22Rv1 (cell line): ENCODE results near the gene ANXA6.

Source experiments
- H3K27ac ChIP-seq: fragments of 450-650 bp; 2 replicates; pipeline ENCODE4 v1.5.1; 2017
- CTCF ChIP-seq: fragments of 450-650 bp; IDR thresholded peaks from 2 replicates; pipeline ENCODE4 v1.5.1; 2017; ENCODE audit warnings: mild to moderate bottlenecking
- ZFX ChIP-seq: fragments of 450-650 bp; IDR thresholded peaks from 2 replicates; pipeline ENCODE4 v1.6.1; 2017; ENCODE audit warnings: antibody characterized with exemption, borderline replicate concordance

Gene ANXA6

DNA sequence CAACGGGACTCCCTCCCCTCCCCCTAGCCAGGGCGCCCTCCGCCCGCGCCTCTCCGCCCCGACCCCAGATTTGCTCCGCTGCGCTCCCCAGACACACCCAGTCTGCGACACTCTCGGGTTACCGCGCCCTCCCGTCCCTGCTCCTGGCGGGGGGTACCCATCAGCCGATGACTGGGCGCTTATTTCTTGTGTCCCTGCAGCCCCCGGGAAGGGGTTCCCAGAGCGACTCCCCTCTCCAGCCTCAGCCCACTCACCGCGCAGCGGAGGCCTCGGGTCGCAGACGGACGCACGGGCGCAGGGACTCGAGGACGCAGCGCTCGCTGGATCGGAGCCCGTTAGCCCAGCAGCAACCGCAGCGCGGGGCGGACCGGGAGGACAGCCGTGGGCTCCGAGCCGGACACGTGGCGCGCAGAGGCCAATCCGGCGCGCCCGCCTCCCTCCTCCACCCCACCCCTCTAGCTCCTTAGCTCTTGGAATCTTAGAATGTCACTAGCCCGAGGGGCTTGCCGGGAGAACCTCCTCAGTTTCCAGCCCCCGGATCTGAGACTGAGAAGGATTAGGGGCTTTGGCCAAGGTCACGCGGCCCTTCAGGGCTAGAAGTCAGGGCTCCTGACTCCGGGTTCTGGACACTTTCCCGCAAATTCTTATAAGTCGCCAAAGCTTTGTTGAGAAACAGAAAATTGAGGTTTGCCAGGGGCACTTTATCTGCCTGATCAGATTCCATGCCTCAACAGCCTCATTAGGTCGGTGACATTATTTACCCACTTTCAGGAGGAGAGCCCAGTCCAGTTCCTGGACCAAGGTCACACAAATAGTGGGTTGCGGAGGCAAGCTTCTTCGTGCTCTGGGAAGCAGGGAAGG lies at the start of gene ANXA6:
Gene ANXA6 (minus strand): TSS at position 354 of the 861 bp plus-strand sequence. CDS start 9,878 bp downstream, outside the sequence.
- peak within 1 kb of the TSS; percentile 23; the same call in 1 of the 2 replicates for H3K27ac ChIP-seq
- no peak for TF ChIP-seq CTCF

DNA sequence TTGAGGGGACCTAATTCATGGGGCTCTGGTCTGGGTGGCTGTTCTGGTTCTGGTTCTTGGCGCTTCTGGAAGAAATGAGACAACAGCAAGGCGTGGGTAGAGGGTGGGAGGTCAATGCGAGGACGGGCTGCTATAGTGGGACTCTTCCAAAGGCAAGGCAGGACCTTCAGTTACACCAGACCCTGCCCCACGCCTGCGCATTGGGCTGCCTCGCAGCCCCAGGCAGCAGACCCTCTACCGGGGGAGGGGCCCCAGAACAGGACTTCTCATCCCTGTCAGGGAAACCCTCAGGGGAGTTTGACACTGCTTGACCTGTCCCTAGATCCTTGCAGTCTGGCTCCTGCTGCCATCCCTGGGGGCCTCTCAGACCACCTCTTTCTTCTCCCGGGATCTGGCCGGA lies 47.8 kb upstream of the ANXA6 start:
- no peak overlapping the region for H3K27ac ChIP-seq
- no peak for TF ChIP-seq ZFX
- TF ChIP-seq CTCF, result no peak

GRCh38 chr5:151204051-151204450 lies 46.5 kb upstream of the ANXA6 start:
- no peak overlapping the region for H3K27ac ChIP-seq
- TF ChIP-seq ZFX, result no peak
- no peak for TF ChIP-seq CTCF

DNA sequence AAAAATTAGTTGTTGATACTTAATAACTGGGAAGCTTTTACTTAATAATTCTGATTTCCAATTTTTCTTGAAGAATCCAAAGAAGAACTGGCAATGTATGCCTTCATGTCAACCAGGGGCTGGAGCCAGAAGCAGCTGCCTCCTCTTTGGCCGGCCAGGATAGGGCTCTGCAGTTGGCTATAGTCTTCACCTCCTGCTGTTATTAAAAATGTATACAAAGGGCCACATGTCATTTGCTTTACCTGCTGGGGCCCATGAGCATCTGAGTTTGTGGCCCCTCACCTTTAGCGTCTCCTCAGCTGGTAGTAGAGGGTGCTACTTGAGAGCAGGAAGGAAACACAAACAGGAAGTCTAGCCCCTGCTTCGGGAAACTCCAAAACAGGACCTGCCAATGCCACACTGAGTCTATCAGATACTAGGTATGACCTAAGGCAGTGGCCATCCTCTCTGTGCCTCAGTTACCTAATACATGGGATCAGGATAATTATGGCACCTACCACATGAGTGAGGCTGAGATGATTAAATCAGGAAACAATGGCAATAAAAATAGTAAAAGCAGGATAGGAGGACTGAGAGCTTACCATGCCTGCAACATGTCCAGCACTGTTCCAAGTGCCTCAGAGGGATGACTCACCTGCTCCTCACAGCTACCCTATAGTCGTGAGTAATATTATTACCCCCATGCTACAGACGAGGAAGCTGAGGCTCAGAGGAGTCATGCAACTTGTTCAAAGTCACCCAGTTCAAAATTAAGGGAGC lies 45.0 kb upstream of the ANXA6 start:
- no peak overlapping the region for H3K27ac ChIP-seq
- TF ChIP-seq ZFX (no peak), CTCF (no peak)

- H3K27ac ChIP-seq, result no peak overlapping the region
Observed at GRCh38 chr5:151200913-151201595, 43.5 kb upstream of the ANXA6 start.

GRCh38 chr5:151199581-151200185 lies 42.1 kb upstream of the ANXA6 start:
- no peak overlapping the region for H3K27ac ChIP-seq
- TF ChIP-seq CTCF, result no peak
- TF ChIP-seq ZFX, result no peak

More at GRCh38 chr5:151200913-151201595, 43.5 kb upstream of the ANXA6 start:
- TF ChIP-seq ZFX (no peak), CTCF (no peak)
